ENCODE data around the gene ZCRB1.
"Not testable (repeated sequence)": the region's sequence is repeated elsewhere in the genome, so short reads cannot be mapped to it uniquely, and the experiment has no call there.

Gene ZCRB1

GRCh38 chr12:42346403-42347002, 20.6 kb upstream of the ZCRB1 start:
- H3K36me3 ChIP-seq (ENCODE audit: insufficient read depth, low read length) = no peaks in the 10 kb centered on the region
- no peaks in the 10 kb centered on the region for H3K9me3 ChIP-seq (ENCODE audit: control insufficient read depth, insufficient read depth, low read length)
- no peak overlapping the region for H3K9ac ChIP-seq (ENCODE audit: low read depth, low read length)
- H3K4me1 ChIP-seq (ENCODE audit: insufficient read depth, low read length) = no peaks in the 10 kb centered on the region

GRCh38 chr12:42343721-42344120, 17.8 kb upstream of the ZCRB1 start:
- H3K36me3 ChIP-seq (ENCODE audit: insufficient read depth, low read length) = no peaks in the 10 kb centered on the region
- no peaks in the 10 kb centered on the region for H3K9me3 ChIP-seq (ENCODE audit: control insufficient read depth, insufficient read depth, low read length)
- H3K4me1 ChIP-seq (ENCODE audit: insufficient read depth, low read length) = no peaks in the 10 kb centered on the region
- no peak overlapping the region for H3K9ac ChIP-seq (ENCODE audit: low read depth, low read length)

GRCh38 chr12:42342028-42342427, 16.1 kb upstream of the ZCRB1 start:
- no peaks in the 10 kb centered on the region for H3K36me3 ChIP-seq (ENCODE audit: insufficient read depth, low read length)
- no peak overlapping the region for H3K9ac ChIP-seq (ENCODE audit: low read depth, low read length)
- H3K4me1 ChIP-seq (ENCODE audit: insufficient read depth, low read length) = no peaks in the 10 kb centered on the region
- H3K9me3 ChIP-seq (ENCODE audit: control insufficient read depth, insufficient read depth, low read length) = no peaks in the 10 kb centered on the region

- Histone ChIP-seq H3K9me3 (ENCODE audit: control insufficient read depth, insufficient read depth, low read length) (no peaks in the 10 kb centered on the region), H3K36me3 (ENCODE audit: insufficient read depth, low read length) (no peaks in the 10 kb centered on the region), H3K4me1 (ENCODE audit: insufficient read depth, low read length) (peaks cover 5% of the 10 kb centered on the region; the same call in 1 of the 2 replicates), H3K9ac (ENCODE audit: low read depth, low read length) (no peak overlapping the region)
Observed at GRCh38 chr12:42338280-42338679, 12.4 kb upstream of the ZCRB1 start.

GRCh38 chr12:42336286-42336685, 10.4 kb upstream of the ZCRB1 start:
- no peak overlapping the region for H3K9ac ChIP-seq (ENCODE audit: low read depth, low read length)
- H3K9me3 ChIP-seq (ENCODE audit: control insufficient read depth, insufficient read depth, low read length) = no peaks in the 10 kb centered on the region
- H3K36me3 ChIP-seq (ENCODE audit: insufficient read depth, low read length) = no peaks in the 10 kb centered on the region
- peaks cover 11% of the 10 kb centered on the region for H3K4me1 ChIP-seq (ENCODE audit: insufficient read depth, low read length)

GRCh38 chr12:42332301-42333285, 6.7 kb upstream of the ZCRB1 start:
- no peaks in the 10 kb centered on the region for H3K36me3 ChIP-seq (ENCODE audit: insufficient read depth, low read length)
- H3K9ac ChIP-seq (ENCODE audit: low read depth, low read length) = no peak overlapping the region
- H3K9me3 ChIP-seq (ENCODE audit: control insufficient read depth, insufficient read depth, low read length) = no peaks in the 10 kb centered on the region
- peaks cover 15% of the 10 kb centered on the region for H3K4me1 ChIP-seq (ENCODE audit: insufficient read depth, low read length)

- H3K9me3 ChIP-seq (ENCODE audit: control insufficient read depth, insufficient read depth, low read length); H3K36me3 ChIP-seq (ENCODE audit: insufficient read depth, low read length); H3K9ac ChIP-seq (ENCODE audit: low read depth, low read length): not testable (repeated sequence)
- peaks cover 22% of the 10 kb centered on the region for H3K4me1 ChIP-seq (ENCODE audit: insufficient read depth, low read length)
Observed at GRCh38 chr12:42330097-42330496, 4.2 kb upstream of the ZCRB1 start.

- Histone ChIP-seq H3K9ac (ENCODE audit: low read depth, low read length) (peak overlapping the region; percentile 88), H3K9me3 (ENCODE audit: control insufficient read depth, insufficient read depth, low read length) (no peaks in the 10 kb centered on the region), H3K4me1 (ENCODE audit: insufficient read depth, low read length) (peaks cover 17% of the 10 kb centered on the region)
Observed at GRCh38 chr12:42327227-42327590, 1.3 kb upstream of the ZCRB1 start.

GRCh38 chr12:42326541-42327226, 790 bp upstream of the ZCRB1 start:
- Histone ChIP-seq H3K9ac (ENCODE audit: low read depth, low read length) (peak overlapping the region; percentile 88), H3K9me3 (ENCODE audit: control insufficient read depth, insufficient read depth, low read length) (no peaks in the 10 kb centered on the region), H3K36me3 (ENCODE audit: insufficient read depth, low read length) (no peaks in the 10 kb centered on the region; the same call in 1 of the 2 replicates), H3K4me1 (ENCODE audit: insufficient read depth, low read length) (peaks cover 16% of the 10 kb centered on the region)

More at GRCh38 chr12:42327227-42327590, 1.3 kb upstream of the ZCRB1 start:
- no peaks in the 10 kb centered on the region; the same call in 1 of the 2 replicates for H3K36me3 ChIP-seq (ENCODE audit: insufficient read depth, low read length)

- no peaks in the 10 kb centered on the region for H3K9me3 ChIP-seq (ENCODE audit: control insufficient read depth, insufficient read depth, low read length)
- peak overlapping the region; percentile 88 for H3K9ac ChIP-seq (ENCODE audit: low read depth, low read length)
- no peaks in the 10 kb centered on the region; the same call in 1 of the 2 replicates for H3K36me3 ChIP-seq (ENCODE audit: insufficient read depth, low read length)
- H3K4me1 ChIP-seq (ENCODE audit: insufficient read depth, low read length) = peaks cover 8% of the 10 kb centered on the region
Observed at GRCh38 chr12:42325326-42325652, 605 bp downstream of the ZCRB1 start.

GRCh38 chr12:42323856-42324255, 2.0 kb downstream of the ZCRB1 start:
- Histone ChIP-seq H3K4me1 (ENCODE audit: insufficient read depth, low read length) (peaks cover 8% of the 10 kb centered on the region), H3K9me3 (ENCODE audit: control insufficient read depth, insufficient read depth, low read length) (no peaks in the 10 kb centered on the region), H3K36me3 (ENCODE audit: insufficient read depth, low read length) (no peaks in the 10 kb centered on the region; the same call in 1 of the 2 replicates), H3K9ac (ENCODE audit: low read depth, low read length) (no peak overlapping the region)

- Histone ChIP-seq H3K4me1 (ENCODE audit: insufficient read depth, low read length) (peaks cover 7% of the 10 kb centered on the region), H3K9me3 (ENCODE audit: control insufficient read depth, insufficient read depth, low read length) (no peaks in the 10 kb centered on the region), H3K9ac (ENCODE audit: low read depth, low read length) (no peak overlapping the region), H3K36me3 (ENCODE audit: insufficient read depth, low read length) (no peaks in the 10 kb centered on the region; the same call in 1 of the 2 replicates)
Observed at GRCh38 chr12:42322567-42322966, 3.3 kb downstream of the ZCRB1 start.

GRCh38 chr12:42320796-42321195, 5.1 kb downstream of the ZCRB1 start:
- H3K36me3 ChIP-seq (ENCODE audit: insufficient read depth, low read length) = no peaks in the 10 kb centered on the region; the same call in 1 of the 2 replicates
- no peaks in the 10 kb centered on the region for H3K4me1 ChIP-seq (ENCODE audit: insufficient read depth, low read length)
- no peak overlapping the region for H3K9ac ChIP-seq (ENCODE audit: low read depth, low read length)
- H3K9me3 ChIP-seq (ENCODE audit: control insufficient read depth, insufficient read depth, low read length) = no peaks in the 10 kb centered on the region

- Histone ChIP-seq H3K4me1 (ENCODE audit: insufficient read depth, low read length) (no peaks in the 10 kb centered on the region), H3K9me3 (ENCODE audit: control insufficient read depth, insufficient read depth, low read length) (no peaks in the 10 kb centered on the region), H3K9ac (ENCODE audit: low read depth, low read length) (no peak overlapping the region), H3K36me3 (ENCODE audit: insufficient read depth, low read length) (no peaks in the 10 kb centered on the region)
Observed at GRCh38 chr12:42315108-42315507, 10.8 kb downstream of the ZCRB1 start.

All from ES-I3 (cell line).